ENCODE measurements around the gene PPA1.
"Not testable (repeated sequence)": the region's sequence is repeated elsewhere in the genome, so short reads cannot be mapped to it uniquely, and the experiment has no call there.

The PPA1 gene

DNA sequence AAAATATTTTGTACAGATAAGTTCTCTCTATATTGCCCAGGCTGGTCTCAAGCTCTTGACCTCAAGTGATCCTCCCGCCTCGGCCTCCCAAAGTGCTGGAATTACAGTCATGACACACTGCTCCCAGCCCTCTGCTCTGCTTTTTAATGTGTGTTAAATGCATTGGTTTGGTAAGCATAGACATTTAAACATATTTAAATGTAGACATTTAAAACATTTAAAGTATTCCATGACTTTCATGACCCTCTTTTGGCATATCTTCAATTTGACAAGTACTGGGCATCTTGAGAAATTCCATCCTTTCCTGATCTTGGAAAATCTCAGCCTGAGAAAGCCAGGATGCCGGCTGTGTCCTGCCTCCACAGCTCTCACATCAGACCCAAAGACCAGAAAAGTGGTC, 57.7 kb downstream of the PPA1 start:
- DNase-seq (ENCODE audit: low read depth in 3 of 3, low spot score in 1 of 3) = no peak

GRCh38 chr10:70174058-70174741, 59.0 kb downstream of the PPA1 start:
- DNase-seq (ENCODE audit: low read depth in 3 of 3, low spot score in 1 of 3) = no peak

DNA sequence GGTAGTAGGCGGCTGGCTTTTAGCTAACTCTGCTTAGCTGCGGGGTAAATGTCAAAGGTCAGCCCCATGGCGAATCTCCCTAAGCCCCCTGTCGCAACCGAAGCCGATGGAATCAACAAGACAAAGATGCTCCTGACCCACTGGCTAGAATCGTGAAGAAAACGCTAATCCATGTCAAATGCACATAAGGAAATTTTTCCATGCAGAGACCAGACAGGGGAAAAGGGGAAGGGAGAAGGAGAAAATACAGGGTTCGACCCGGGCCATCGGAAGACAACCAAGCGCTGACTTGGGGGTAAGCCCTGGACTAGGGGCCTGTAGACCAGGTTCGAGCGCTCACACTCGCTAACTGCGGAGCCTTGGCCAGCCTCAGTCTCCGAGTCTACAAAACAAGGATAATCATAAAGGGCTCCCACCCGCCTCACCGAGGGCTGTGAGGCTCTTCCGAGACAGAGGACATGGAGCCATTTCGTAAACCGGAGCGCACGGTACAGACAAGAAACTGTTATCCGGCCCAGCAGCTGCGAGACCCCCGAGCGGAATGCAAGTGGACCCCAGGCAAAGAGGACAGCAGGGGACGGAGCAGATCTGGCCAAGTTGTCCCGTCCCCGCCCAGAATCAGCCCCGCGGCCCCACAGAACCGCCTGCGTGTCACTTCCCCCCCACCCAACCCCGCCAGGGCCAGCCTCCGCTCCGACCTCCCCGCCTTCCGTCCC, 63.4 kb downstream of the PPA1 start:
- no peak for DNase-seq (ENCODE audit: low read depth in 3 of 3, low spot score in 1 of 3)

DNA sequence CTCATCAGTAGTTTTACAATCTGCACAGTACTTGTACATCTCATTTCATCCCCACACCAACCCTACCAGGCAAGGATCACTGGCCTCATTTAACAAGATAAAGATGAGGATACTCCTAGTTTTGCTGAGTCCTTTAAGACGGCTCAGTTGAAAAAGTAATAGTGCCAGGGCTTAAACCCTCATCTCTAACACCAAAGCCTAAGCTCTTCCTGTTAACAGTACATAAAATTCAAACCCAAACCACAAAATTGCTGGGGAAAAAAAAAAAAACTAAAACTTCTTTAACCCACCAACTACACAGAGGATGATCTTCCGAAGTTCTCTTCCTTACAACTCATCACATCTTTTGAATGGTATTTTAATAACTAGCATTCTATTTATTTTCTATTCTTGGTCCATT, 64.2 kb downstream of the PPA1 start:
- DNase-seq (ENCODE audit: low read depth in 3 of 3, low spot score in 1 of 3) = no peak

DNA sequence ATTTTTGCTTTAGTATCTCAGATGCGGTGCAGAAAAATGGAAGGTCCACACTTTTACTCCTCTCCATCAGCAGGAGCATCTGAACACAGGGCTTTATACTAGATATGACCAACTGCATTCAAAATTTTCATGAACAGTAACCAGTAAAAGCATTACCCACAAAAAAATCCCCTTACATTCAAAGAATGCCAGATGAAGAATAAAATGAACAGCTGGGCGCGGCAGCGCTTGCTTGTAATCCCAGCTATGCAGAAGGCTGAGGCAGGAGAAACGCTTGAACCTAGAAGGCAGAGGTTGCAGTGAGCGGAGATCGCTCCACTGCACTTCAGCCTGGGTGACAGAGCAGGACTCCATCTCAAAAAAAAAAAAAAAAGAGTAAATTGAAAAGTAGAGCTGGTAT, 66.0 kb downstream of the PPA1 start:
- DNase-seq (ENCODE audit: low read depth in 3 of 3, low spot score in 1 of 3) = no peak

GRCh38 chr10:70166394-70166793, 66.8 kb downstream of the PPA1 start:
- DNase-seq (ENCODE audit: low read depth in 3 of 3, low spot score in 1 of 3) = no peak

- DNase-seq (ENCODE audit: low read depth in 3 of 3, low spot score in 1 of 3) = no peak
Observed at GRCh38 chr10:70164163-70164562, 69.1 kb downstream of the PPA1 start.

DNA sequence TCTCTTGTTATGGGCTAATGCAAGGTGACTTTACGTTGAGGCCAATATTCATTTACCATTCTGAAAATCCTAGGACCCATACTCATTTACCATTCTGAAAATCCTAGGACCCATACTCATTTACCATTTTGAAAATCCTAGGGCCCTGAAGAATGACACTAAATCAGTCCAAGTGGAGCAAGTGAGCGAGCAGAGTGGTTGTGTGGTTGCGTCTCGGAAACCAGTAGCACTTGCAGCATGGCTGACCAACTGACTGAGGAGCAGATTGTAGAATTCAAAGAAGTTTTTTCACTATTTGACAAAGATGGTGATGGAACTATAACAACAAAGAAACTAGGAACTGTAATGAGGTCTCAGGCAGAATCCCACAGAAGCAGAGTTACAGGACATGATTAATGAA, 69.8 kb downstream of the PPA1 start:
- no peak for DNase-seq (ENCODE audit: low read depth in 3 of 3, low spot score in 1 of 3)

DNA sequence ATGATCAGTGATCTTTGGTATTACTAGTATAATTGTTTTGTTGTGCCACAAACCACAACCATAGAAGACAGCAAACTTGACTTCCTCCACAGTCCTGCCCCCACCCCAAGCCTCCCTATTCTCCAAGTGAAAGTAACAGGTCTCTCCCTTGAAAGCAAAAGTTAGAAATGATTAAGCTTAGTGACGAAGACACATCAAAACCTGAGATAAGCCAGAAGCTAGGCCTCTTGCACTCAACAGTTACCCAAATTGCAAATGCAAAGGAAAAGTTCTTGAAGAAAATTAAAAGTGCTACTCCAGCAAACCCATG, 70.4 kb downstream of the PPA1 start:
- peak in 1 of 3 donors; percentile 25 for DNase-seq (ENCODE audit: low read depth in 3 of 3, low spot score in 1 of 3)

- no peak for DNase-seq (ENCODE audit: low read depth in 3 of 3, low spot score in 1 of 3)
Observed at GRCh38 chr10:70162151-70162891, 70.9 kb downstream of the PPA1 start.

DNA sequence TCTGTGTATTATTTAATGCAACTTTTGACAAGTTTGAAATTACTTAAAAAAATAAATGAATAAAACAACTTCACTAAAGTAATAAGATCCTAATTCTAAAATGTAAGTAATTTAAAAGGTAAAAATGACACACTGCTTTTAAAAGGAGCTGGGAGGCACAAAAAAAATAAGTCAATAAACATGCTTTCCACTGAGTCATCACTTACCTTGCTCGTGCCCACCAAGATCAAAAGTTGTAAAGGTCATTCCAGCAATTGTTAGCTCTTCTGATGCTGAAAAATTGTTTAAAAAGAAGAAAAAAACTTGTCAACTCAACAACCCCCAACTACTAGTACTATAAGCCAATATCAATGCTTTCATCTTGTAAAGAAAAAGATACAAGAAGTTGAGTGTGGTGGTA, 72.4 kb downstream of the PPA1 start:
- DNase-seq (ENCODE audit: low read depth in 3 of 3, low spot score in 1 of 3) = no peak

- not testable (repeated sequence) for DNase-seq (ENCODE audit: low read depth in 3 of 3, low spot score in 1 of 3)
Observed at GRCh38 chr10:70159366-70159765, 73.9 kb downstream of the PPA1 start.

- no peak for DNase-seq (ENCODE audit: low read depth in 3 of 3, low spot score in 1 of 3)
Observed at GRCh38 chr10:70158113-70158512, 75.1 kb downstream of the PPA1 start.

DNA sequence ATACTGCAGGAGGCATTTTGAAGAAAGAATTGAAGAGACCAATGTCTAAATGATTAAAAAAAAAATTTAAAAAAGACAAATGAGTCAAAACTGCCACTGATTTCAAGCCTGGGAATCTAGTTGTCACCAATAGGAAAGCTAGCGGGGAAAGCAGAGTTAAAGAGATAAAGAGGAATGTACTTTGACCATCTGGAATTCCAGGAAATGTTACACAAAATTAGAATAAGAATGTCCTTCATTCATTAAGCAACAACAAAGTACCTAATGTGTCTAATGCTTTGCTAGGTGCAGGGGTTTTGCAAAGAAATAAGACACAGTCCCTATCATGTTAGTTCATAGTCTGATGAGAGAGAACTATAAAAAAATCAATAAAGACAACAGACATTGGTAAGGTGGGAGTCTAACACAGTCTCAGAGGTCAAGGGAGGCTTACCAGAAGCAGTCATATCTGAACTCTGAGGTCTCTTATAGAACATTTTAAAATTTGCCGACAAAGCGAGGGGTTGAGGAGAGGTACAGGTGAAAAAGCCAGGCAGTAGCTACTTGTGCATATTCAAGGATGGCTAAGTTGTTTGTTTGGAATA, 77.9 kb downstream of the PPA1 start:
- no peak for DNase-seq (ENCODE audit: low read depth in 3 of 3, low spot score in 1 of 3)
